GM19395 (cell line): ENCODE measurements around the gene SMTN.
"Not testable (repeated sequence)": the region's sequence is repeated elsewhere in the genome, so short reads cannot be mapped to it uniquely, and the experiment has no call there.

Experiments used
- ATAC-seq: cut with Tn5 transposase; IDR thresholded peaks from one replicate; pipeline ENCODE4 v1.9.1; 2021; ENCODE audit warnings: mild to moderate bottlenecking, moderate library complexity; ENCODE audit not compliant: unreplicated experiment

Gene SMTN

DNA sequence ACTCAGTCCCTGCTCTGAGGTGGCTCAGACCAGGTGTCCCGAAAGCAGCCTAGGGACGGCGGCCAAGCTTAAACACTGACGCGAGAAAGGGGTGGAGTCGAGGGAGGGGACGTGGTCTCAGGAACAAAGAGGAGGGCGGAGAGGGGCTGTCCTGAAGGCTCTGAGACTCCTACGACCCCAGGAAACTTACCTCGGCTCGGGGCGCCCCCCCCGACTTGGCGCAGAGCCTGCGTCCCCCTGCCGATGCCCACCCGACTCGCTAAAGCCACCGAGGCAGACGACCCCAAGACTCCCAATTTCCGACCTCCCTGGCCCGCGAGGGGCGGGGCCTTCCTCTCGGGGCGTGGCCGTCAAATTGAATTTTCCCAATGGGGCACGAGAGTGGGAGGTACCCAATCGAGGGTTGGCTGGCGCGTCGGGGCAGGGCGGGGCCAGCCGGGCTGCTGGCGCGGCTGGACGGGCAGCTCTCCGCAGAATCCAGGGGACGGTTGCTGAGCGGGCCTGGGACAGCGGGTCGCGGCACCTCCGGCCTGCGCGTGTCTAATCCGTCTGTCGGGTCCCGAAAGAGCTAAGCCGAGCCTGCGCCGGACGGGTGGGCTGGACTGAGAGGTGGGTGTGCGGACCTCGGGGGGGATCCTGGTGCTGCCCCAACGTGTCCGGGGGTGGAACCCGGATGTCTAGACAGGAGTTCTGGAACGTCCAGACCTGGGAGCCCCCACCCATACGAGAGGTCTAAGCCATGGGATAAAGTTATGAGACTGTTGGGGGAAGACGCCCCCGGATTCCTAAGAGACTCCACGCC, at the start of gene SMTN:
Gene SMTN (plus strand): TSS at position 471 of the 802 bp plus-strand sequence. CDS start 1,941 bp downstream, outside the sequence.
- peak; percentile 57 for ATAC-seq

DNA sequence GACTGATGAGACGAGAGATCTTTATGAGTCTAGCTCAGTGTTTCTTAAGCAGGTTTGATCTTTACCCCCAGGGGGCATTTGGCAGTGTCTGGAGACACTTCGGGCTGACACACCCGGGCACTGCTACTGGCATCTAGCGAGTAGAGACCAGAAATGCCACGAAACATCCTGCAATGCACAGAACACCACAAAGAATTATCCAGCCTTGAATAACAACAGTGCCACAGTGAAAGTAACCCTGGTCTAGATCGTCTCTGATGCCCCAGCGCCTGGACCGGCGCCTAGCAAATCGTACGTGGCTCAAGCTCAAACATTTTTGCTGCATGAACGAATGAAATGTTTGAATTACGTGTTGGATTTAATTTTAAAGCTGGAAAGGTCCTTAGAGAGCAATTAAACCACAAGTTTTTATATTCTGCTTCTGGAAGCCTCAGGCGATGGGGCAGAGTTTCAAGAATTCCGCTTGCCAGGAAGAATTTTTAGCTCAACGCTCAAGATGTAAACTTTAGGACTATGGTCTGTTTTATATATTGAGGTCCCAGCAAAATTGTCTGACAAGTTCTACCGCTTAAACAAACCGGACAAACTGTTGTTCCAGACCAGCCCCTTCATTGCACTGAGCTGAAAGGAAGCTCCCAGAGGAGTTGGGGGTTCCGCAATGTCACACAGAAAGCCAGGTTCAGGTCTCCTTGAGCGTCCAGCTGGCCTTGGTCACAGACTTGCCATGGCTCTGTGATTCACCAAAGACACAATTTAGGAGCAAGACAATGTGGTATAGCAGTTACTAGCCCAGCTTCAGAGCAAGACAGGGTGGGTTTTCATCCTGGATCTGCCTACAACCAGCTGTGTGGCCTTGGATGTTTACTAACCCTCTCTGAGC, 44.2 kb upstream of the SMTN start:
- no peak for ATAC-seq

DNA sequence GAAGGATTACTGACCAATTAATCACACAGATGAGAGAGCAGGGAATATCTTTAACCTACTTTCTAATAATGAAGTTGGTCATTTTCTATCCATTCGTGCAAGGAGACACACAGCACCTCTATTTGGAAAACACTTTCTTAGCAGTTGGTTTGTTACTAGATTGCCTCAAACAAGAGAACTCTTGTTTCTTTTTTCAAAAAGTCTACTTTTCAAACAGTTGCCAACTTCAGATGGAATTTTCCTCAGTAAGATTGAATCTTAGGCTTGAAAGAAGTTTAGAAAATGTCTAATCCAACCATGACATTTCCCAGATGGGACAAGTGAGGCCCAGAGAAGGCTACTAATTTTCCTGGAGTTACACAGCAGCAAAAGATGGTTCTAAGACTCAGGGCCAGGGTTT, 42.4 kb upstream of the SMTN start:
- ATAC-seq = no peak

DNA sequence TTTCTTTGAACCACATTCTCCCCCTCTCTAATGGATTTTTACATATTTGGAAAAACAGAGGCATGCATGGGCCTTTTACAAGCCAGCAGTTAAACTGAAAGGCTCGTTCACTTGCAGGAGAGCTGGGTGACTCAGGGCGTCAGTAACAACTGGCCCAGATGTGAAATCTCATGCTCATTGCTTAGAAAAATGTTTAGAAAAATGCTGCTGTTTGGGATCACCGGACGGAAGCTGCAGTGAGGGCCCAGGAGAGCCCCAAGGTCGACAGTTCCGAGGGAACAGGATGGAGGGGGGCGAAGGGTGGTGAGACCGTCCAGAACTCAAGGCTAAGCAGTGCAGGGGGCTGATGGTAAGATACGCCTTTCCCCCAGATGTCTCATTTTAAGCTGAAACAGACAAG, 41.7 kb upstream of the SMTN start:
- ATAC-seq = no peak

DNA sequence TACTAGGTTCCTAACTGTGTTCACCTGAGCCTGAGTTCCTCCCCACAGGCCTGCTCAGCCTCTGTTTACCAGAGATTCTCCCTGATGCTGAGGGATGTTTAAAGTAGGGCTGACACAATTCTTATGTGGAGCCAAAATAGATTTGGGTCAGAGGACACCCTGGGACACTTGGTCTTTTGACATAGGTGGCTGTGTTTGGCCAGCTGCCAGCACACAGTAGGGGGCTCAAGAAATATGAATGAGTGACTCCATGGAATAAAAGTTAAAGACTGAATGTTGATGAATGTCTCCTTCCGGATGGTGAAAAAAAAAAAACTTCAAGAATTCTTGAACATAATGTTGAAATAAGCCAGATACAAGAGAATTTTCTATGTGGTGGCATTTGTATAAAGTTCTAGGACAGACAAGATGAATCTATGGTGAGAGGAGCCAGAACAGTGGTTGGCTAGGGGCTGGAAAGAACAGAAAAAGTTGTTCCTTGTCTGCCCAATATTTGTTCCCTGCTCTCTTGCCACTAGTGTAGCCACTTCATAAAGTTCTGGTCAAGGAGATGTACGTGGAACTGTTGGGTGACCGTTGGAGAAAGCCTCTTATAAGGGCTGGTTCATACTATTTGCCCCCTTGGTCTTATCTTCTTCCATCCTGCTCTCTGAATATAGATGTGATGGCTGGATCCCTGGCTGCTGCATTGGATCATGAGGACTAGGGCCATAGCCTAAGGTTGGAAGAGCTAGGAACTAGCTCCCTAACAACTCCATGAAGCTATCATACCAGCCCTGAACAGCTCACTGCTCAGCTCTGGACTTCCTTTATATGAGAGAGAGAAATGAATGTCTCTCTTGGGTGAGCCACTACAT, 40.3 kb upstream of the SMTN start:
- no peak for ATAC-seq

DNA sequence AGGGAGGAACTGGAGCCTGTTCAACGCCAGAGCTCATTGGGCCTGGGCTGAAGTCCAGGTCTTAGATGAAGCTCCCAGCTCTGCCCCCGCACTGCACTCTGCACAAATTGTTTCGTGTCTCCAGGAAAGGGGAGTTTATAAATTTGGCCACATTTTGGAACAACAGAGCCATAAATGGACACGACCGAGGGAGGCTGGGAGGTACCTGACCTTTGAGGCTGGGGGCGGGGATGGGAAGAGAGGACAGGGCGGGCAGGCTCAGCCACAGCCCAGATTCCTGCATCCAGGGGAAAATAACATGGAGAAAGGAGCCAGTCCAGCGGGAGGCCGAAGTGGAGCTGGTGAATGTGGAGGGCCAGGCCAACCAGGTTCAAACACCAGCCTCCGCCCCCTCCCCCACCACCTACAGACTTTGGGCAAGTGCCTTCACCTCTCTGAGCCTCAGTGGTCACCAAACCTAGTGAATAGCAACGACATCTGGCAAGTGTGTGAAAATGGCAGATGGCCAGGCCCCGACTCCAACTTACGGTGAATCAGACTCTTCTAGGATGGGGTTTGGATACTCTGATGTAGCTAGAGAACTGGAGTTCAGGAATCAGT, 36.8 kb upstream of the SMTN start:
- no peak for ATAC-seq

DNA sequence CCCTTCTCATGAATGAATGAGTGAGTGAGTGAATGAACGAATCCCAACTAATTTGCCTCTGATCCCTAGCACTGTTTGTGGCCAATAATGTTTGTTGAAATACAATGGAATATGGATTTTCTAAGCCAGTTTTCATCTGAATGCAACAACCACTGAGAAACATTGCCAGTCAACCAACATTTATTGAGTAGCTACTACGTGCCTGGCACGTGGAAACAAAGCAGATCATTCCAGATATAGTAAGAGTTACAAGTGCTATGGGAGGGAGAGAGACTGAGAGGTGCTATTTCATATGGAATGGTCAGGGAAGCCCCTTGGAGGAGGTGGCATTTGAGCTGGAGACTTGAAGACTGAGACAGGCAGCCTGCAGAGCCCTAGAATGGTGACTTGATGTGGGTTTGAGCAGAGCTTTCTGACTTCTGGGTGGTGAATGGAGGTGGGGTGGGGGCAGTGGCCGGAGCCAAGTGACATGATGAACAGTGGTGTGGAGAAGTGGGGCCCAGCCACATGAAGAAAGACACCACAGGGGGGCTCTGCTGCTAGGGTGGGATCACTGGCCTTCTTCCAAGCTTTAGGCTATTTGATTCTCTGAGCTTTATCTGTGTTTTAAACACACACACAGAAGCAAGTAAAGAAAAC, 35.1 kb upstream of the SMTN start:
- ATAC-seq = no peak

DNA sequence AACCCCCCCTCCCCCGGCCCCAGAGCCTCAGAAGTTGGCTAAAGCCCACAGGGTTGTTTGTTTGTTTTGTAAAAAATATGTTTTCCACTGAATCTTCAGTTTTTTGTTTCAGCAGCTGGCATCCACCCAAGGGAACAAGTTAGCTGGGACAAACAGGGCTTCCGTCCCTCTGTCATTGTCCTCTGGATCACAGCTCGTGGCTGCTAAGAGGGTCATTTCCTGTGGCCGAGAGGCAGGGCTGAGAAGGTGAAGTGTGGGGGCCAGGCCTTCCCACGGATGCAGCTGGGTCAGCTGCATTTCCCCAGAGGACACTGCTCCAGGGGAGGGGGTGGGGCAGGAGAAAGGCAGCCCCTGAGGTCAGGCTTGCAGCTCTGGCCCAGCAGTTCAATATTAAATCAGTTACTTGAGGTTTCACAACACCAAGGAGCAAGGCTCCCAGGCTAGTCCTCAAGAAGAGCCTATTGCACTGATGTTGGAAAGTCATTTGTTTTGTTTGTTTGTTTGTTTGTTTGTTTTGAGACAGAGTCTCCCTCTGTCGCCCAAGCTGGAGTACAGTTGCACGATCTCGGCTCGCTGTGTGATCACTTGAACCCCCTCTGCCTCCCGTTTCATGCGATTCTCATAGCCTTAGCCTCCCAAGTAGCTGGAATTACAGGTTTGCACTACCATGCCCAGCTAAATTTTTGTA, 34.4 kb upstream of the SMTN start:
- ATAC-seq = no peak

DNA sequence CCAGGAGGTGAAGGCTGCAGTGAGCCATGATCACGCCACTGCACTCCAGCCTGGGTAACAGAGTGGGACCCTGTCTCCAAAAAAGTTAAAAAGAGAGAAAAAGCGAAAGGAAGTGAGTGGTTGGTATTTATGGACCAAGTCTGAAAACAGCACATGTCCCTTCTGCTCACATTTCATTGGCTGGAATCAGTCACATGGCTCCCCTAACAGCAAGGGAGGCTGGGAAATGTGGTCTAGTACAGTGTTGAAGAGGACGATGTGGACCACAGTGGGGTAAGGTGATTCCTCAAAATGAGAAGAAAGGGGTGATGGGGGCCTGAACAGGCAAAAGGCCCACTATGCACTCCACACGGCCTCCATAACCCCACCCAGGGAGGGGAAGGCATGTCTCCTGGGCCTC, 32.5 kb upstream of the SMTN start:
- ATAC-seq = no peak

DNA sequence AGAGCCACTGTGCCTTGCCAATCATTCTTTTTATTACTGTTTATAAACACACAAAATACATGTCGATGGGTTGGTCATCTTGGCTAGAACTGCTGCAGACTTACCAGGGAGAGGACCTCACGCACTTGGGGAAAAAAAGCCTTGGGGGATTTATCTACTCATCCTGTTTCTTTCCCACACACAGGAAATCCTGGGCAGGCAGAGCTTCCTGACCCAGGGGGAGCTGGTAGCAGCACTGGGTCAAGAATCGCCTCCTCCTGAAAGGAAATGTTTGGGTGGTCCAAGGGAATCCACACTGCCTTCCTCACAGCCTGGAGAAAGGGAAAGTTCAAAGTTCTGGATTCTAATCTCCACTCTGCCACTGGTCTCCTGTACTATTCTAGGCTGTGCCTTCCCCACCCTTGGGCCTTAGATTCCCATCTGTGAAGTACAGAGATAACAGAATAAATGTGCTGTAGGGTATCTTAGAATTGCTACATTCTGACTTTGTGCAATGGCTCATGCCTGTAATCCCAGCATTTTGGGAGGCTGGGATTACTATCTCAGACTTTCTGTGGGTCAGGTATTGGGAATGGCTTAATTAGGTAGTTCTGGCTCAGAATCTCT, 31.2 kb upstream of the SMTN start:
- no peak for ATAC-seq

DNA sequence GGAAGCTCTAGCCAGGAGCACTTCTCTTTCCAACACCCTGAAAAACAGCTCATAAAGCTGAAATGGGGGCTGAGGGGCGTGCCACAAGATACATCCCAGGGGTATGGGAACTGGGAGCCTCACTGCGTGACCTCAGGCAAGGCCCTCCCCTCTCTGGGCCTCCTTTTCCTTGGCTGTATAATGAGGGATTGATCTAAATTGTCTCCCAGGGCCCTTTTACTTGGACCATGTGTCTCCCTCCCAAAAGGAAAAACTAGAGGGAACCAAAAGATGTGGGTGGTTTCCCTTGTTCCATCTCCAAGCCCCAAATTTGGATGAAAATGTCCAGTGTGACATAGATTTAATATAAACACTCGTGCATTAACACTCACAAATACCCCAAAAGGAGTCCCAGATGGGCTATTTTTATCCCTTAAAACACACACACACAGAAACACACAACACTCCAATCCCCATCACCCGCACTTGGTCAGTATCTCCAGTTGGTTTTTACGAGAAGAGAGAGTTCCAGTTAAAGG, 25.9 kb upstream of the SMTN start:
- ATAC-seq = no peak

DNA sequence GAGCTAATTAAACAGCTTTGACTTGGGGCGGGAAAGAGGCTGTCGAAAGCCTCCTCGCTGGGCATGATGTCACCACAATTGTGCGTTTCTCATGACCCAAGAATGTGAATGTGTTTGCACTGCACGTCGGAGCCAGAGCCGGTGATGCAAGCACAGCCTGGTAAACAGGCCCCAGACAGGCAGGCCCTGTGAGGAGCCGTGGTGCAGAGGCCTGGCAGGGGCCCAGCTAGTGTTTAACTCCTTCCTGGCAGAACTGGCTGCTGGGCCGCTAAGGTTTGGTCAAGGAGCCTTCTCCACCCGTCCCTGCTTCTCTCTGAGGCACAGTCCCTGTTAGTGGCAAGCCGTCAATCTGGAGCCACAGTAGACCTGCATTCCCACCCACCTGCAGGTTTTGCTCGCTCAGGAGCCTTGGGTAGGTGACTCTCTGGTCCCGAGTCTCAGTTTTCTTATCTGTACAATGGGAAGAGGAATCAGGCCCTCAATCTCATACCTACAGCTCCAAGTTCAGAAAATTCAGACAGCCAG, 25.4 kb upstream of the SMTN start:
- ATAC-seq = no peak

DNA sequence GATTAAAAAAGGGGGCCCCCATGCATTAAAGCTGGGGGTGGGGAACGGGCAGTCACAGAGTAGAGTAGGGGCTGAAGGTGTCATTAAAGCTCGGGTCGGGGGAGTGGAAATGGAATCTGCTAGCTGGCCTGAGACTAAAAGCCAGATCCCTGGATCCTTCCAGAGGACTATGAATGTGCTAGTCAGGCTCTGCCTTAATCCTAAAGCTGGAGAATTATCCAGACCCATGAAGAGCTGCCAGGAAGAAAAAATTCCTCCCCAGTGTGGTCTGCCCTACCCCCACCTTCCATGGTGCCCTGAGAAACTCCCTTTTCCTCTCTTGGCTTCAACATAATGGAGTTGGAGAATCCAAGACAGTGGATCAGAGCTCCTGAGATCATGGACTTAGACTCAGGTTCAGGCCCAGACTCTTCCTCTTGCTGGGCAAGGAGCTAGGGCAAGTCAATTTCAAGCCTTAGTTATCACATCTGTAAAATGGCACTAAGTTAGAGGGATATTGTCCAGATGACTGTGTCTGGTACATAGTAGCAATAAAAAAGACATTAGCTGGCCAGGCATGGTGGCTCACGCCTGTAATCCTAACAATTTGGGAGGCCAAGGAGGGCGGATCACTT, 24.0 kb upstream of the SMTN start:
- ATAC-seq = no peak

DNA sequence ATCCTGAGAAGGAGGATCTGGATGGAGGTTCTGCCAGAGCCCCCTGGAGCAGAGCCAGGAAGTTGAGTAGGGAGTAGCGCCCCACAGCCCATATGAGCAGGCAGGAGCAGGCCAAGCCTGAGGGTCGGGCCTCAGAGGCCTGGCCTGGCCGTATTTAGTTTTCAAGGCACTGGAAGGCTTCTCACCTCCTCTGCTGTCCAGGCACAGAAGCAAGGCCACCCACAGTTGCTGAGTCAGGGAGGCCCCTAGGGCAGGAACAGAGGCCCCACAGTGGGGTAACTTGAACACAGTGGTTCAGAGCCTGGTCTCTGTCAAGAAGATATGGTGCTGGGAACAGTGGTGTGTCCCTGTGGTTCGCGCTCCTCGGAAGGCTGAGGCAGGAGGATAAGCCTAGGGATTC, 21.5 kb upstream of the SMTN start:
- ATAC-seq = not testable (repeated sequence)

DNA sequence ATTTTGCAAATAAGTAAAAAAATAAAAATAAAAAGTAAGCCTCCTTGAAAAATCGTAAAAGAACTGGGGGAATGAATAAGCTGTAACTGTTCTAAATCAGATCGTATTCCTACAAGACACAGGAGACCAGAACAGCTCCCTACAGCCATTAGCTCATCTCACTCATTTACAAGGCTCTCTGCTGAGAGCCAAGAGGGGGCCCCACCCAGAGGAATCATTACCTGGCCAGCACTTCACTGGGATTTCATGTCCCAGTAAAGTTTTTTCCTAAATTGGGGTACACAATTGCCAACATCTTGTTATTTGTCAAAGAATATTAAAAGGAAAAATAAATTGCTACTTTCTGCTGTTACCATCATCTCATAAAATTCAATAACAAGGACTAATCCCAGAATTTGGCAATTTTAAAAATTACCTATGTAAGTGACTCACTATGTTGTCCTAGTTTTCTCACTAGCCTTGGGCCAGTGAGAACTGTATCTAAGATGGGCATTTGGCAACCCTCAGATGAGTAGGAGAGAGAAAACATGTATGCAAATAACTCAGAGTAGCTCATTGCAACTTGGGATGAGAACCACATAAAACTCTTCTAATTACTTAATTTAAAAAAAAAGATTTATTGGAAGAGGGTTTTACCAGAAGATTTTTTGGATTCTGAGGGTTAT, 18.4 kb upstream of the SMTN start:
- no peak for ATAC-seq

DNA sequence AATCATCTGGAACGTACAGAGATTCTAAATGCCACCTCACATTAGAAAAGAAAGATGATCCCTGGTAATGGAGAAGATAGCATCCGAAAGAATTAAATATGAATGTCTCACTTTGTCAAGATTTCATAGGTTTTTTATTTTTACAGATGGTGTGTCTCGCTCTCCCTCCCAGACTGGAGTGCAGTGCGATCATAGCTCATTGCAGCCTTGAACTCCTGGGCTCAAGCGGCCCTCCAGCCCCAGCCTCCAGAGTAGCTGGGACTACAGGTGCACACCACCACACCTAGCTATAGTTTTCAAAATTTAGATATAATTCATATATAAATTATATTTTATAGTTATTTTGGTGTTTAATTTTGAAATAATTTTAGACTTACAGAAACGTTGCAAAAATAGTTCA, 16.7 kb upstream of the SMTN start:
- no peak for ATAC-seq

DNA sequence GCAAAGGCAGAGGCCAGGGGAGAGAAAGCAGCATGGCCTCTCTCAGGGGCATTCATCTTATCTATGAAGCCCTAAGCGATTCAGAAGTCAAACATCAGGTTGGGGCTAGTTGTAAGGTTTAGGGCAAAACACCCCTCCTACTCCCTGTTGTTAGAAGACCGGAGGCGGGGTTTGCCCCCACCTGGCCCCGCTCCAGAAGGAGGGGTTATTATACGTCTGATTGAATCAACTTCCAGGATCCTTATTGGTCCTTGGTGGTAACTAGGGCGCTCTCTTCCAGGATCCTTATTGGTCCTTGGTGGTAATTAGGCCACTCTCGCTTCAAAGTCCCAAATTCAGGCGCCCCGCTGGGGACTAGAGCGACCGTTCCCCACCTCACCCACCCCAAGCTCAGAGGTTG, 12.1 kb upstream of the SMTN start:
- no peak for ATAC-seq
